Measurements from ENCODE around the gene NT5C2. TPM values are rescaled to one million over a fixed set of nuclear protein-coding genes. Genes with fewer than 3 reads are reported as not detected.
"Not testable (repeated sequence)": the region's sequence is repeated elsewhere in the genome, so short reads cannot be mapped to it uniquely, and the experiment has no call there.

The NT5C2 gene
- total RNA-seq, 1 donor from 2014 or later = 87.4 TPM

DNA sequence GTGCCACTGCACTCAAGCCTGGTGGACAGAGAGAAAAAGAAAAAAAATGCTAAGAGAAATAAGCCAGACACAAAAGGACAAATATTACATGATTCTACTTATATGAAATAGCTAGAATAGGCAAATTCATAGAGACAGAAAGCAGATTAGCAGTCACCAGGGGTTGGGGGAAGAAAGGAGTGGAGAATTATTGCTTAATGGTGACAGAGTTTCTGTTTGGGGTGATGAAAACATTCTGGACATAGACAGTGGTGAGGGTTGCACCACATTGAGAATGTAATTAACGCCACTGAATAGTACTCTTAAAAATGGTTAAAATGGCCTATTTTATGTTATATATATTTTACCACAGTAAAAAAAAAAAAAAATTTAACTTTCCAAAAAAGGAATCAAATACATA, 6.4 kb upstream of the NT5C2 start:
- ATAC-seq = no peak

DNA sequence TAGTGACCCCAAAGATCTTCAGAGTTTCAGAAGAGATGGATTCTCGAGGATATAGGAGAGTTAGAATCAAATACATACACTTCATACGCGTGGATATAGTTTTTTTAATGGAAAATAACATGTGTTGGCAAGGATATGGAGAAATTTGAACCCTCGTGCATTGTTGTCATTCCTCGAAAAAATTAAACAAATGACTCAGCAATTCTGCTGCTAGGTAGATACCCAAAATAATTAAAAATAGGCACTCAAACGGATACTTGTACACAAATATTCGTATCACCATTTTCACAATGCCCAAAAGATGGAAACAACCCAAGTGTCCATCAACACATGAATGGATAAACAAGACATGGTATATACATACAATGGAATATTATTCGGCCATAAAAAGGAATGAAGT, 5.6 kb upstream of the NT5C2 start:
- no peak for ATAC-seq

DNA sequence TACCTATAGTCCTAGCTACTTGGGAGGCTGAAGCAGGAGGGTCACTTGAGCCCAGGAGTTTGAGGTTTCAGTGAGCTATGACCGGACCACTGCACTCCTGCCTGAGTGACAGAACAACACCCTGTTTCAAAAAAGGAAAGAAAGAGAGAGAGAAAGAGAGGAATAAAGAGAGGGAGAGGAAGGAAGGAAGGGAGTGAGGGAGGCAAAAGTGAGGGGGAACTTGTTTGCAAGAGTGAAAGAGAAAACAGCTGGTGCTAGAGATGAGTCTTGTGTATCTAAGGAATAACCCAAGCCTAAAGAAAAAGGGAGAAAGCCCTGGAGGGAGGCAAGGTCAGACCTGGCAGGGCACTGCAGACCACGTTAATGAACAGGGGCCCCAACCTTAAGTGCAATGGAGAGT, 4.8 kb upstream of the NT5C2 start:
- no peak for ATAC-seq

DNA sequence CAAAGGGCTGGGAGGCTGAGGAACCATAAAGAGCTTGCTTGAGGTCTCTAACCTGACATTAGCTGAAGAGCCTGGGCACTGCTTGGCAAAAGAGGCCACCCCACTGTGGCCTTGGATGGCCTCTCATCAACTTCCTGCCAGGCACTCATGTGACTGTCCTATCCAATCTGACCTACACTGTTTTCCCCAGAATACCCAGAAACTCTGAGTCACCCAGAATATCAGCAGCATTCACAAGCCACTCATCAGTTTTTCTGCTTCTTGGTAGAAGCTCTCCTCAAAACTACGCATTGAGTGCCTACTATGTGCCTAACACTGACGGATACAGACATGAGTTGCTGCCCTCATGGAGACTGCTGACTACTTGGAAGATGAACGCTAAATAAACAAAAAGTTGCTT, 4.1 kb upstream of the NT5C2 start:
- ATAC-seq = peak; percentile 53

DNA sequence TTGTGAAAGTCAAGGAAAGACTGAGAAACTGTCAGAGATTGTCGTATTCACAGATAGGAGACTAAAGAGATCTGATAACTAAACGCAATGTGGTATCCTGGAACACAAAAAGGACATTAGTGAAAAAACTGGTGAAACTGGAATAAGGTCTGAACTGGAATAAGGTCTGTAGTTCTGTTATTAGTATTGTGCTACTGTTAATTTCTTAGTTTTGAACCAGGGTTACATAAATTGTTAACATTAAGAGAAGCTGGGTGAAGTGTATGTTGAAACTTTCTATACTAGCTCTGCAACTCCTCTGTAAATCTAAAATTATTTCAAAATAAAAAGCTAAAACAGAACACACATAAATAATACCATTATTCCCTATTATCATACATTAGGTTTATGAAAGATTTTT, 3.4 kb upstream of the NT5C2 start:
- ATAC-seq = no peak

DNA sequence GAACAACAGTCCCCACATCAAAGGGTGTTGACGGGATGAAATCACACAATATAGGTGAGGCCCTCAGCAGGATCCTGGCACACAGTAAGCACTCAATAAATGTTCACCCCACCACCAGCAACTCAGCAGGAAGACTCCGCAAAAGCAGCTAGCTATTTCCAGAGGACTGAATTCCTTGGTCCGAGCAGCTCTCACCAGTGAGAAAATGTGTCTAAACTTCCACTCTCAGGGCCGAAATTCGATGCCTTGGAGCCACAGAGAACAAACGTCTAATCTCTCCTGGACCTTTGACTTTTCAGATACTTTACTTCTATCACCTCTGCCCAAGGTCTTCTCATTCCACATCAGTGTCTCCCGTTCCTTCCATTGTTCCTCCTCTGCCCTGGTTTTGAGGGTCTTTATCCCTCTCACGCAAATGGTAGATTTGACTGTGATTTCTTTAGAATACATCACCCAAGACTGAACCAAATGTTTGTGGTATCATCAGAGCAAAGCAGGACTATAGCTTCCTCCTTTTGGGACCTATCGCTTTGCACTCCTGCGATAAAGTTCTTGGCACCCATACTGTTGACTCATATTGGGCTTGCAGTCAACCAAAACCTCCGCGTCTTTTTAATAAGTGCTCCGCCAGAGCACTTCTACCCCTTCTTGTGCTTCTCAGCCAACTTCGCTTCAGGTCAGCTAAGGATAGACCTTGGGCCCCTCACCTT, 903 bp upstream of the NT5C2 start:
- ATAC-seq = peak; percentile 65

DNA sequence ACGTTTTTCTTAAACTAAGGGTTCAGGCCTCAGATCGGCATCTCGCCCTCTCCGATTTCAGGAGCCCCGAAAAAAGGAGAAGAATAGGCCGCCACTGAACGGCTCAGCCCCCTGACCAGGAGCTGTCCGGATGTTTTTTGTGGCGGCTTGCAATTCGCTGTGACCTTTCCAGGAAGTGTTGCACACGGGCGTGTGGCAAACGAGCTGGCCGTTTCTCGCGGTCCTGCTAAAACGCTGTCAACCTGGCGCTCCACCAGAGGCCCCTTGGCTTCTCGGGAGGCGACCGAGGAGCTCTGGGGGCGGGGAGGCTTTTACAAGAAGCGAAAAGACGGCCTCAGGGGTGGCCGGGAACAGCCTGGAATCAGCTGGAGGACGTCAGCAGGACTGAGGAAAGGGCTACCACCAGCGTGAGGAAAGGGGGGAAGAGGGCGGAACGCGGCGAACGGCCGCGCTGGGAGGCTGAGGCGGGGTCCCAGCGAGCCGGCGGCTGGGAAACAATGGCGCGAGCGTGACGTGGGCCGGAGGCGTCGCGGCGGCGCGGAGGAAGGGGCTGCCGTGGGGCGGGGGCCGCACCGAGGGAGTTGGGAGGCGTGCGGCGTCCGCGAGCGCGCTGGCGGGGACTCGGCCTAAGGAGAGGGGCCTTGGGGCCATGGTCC, 493 bp downstream of the NT5C2 start:
- peak; percentile 49 for ATAC-seq

DNA sequence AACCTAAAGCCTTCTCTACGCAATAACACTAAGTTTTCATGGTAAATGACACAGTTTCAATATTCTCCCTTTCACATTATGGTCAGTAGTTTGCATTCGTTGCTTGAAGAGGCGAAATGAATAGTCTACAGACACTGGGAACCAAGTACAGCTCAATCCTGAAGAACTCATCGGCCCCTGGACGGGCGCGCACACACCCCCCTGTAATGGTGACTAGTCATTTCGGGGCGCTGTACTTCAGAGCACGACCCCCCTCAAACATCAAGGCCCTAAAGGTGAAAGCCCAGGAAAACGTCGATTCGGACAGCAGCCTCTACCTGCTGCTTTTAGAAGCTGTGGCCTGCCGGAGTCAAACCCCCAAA, 1.0 kb downstream of the NT5C2 start:
- ATAC-seq = no peak

DNA sequence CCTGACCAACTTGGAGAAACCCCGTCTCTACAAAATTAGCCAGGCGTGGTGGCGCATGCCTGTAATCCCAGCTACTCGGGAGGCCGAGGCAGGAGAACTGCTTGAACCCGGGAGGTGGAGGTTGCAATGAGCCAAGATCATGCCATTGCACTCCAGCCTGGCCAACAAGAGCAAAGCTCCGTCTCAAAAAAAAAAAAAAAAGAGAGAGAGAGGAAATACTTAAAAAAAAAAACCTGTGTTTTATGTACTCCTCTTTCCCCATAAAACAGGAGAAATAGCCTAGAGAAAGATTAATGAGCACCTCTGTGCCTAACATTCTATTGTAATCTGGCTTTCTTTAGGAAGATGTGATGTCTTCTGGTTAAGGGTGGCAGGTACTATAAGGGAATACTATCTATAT, 1.9 kb downstream of the NT5C2 start:
- ATAC-seq = not testable (repeated sequence)

DNA sequence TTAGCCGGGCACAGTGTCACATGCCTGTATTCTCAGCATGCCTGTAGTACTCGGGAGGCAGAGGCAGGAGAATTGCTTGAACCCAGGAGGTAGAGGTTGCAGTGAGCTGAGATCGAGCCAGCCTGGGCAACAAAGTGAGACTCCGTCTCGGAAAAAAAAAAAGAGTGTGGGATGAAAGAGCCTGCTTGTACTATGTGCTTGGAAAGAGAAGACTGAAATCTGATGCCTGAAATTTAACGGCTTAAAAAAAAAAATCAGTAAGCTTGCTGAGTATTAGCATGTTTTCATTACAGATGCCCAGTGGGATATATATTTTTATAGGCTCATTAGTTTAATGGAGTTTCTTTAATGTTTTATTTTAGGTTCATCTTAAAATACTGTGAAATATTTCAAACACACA, 4.2 kb downstream of the NT5C2 start:
- no peak for ATAC-seq

DNA sequence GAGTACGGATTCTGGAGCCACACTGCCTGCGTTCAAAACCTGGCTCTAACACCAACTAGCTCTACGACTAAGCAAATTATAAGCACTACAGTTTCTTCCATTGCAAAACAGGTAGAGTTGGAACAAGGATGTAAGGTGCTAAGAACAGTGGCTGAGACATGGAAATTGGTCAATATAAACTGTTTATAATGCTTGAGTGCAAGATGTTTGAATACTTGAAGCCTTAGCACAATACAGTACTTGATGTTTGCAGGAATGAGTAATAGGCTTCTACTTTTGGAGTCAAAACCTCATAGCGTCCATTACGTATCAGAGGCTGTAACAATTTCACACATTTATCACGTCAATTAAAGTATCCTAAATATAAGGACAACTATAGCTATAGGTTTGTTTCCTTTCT, 6.9 kb downstream of the NT5C2 start:
- ATAC-seq = peak; percentile 62

DNA sequence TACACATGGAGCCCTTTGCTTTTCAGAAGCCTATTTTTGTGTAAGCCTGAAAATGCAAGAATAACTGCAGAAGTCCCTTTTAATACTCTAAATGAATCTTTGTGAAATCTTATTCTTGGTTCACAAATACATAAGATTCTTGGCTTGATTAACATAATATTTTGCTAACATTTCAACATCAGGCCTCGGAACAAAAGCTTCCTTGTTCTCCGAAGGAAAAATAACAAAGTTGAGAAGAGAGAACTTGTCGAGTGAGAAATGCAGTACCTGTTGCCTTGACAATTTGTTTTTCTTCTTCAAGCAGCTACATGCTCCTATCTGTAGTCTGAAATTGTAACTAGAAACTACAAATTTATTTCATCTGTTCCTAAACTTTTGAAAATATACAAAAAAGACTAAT, 8.5 kb downstream of the NT5C2 start:
- ATAC-seq = peak; percentile 59

DNA sequence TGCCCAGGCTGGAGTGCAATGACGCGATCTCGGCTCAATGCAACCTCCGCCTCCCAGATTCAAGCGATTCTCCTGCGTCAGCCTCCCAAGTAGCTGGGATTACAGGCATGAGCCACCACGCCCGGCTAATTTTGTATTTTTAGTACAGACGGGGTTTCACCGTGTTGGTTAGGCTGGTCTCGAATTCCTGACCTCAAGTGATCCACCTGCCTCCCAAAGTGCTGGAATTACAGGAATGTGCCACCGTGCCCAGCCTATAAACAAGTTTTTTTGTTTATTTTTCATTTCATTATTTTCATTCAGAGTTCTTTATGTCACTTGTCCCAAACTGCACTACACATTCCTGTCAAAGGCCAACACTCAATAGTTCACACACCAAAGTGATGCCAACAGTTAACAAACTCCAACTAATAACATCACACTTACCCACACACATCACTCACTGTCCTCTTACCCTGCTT, 9.1 kb downstream of the NT5C2 start:
- peak; percentile 34 for ATAC-seq

DNA sequence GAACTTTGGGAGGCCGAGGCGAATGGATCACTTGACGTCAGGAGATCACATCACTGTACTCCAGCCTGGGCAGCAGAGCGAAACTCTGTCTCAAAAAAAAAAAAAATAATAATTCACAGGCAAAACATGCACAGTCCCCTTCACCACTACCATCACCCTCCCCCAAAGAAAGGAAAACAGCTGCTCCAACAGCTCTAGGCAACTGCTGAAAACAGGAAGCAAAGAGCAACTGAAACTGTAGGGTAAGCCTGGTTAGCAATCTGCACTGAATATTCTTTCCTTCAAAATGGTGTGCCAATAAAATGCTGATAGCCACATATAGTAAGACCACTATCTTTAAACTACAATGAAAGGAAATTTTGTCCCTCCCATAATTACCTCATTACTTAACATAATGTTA, 11.8 kb downstream of the NT5C2 start:
- no peak for ATAC-seq

DNA sequence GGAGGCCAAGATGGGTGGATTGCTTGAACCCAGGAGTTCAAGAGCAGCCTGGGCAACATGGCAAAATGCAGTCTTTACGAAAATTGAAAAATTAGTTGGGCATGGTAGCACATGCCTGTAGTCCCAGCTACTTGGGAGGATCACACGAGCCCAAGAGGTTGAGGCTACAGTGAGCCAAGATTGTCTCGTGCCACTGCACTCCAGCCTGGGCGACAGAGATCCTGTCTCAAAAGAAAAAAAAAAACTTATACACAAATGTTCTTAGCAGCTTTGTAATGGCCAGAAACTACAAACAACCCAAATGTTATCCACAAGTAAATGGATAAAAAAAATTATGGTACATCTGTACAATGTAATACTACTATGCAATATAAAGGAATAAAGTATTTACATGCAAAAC, 12.6 kb downstream of the NT5C2 start:
- no peak for ATAC-seq

DNA sequence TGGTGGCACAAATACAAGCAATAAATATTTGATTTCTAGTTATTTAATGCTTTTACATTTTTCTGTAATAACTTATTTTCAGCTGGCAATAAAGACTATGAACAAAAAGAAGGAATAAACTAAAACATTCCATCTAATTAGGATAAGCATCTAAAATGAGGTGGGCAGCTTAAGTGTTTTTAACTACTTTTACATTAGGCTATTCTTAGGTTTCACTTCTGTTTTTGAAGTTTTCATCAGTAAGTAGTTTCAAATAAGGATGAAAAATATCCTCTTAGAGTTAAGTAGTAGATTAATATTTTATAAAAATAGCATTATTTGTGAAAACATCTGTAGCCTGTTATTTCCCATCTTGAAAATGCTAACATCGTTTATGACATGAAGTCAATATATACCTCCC, 15.9 kb downstream of the NT5C2 start:
- ATAC-seq = no peak

DNA sequence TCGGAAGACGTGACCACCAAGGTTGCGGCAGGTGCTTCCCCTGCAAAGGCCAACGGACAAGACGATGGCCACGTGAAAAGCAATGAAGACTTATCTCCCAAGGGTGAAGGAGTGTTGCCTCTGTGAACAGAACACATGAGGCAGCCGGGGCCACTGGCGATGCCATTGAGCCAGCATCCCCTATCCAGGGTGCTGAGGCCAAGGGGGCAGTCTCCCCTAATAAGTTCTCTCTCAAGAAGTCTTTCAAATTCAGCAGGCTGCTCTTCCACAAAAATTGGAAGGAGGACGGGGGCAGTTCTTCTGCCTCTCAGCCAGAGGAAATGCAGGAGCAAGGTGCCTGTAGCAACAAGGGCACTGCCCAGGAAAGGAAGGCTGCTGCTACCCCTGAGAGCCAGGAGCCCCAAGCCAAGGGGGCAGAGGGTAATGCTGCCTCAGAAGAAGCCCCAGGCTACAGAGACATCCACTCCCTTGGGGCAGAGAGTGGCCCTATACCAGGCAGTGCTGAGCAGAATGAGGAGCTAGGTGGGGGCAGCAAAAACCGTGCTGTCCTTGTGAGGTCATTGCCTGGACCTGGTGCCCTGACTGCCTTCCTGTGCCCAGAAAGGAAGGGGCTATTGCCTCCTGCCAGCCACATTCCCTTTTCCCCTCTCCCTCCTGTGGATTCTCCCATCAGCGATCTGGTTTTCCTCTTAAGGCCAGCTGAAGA, 17.3 kb downstream of the NT5C2 start:
- ATAC-seq = peak; percentile 30

DNA sequence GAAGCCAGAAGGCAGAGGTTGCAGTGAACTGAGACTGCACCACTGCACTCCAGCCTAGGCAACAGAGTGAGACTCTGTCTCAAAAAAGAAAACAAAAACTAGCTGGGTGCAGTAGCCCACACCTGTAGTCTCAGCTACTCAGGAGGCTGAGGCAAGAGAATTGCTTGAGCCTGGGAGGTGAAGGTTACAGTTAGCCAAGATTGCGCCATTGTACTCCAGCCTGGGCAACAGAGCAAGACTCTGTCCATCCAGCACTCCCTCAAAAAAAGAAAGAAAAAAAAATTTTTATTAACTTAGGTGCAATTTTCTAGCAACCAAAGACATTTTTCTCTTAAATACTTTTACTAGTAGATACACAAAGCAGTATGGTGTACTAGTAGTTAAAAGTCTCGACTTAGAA, 18.7 kb downstream of the NT5C2 start:
- not testable (repeated sequence) for ATAC-seq

DNA sequence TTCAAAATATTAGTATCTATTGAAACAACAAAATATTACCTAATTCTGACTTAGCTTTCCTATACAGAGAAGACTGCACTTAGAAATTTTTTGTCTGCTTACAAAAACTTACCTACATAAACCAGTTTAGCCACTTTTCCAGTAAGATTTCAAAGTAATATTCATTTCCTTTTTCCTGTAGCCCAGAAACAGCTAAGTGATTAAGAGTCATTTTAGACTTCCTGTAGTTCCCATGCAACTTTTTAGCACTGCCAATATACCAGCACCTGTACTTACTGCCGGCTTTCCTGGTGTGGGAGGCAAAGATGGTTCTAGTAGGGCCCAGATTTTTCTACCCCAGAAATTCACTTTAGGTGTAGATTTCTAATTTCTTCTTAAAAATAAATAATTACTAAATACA, 21.8 kb downstream of the NT5C2 start:
- ATAC-seq = peak; percentile 74

DNA sequence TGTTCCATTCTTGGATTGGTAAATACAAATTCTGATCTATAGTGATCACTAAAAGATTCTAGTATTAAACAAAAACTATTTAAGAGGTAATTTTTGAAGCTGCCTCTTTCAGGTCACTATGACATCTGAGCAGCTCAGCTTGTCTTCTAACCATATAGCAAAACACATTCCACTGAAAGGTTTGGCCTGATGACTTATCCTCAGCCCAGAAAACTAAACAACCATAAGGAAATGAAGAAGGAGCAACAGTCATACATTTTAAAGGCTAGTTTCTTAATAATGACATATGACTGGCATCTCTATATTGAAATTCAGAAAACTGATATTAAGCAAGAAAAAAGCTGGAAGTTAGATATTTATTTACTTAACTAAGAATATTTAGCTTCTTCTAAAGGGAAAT, 24.6 kb downstream of the NT5C2 start:
- ATAC-seq = peak; percentile 78

DNA sequence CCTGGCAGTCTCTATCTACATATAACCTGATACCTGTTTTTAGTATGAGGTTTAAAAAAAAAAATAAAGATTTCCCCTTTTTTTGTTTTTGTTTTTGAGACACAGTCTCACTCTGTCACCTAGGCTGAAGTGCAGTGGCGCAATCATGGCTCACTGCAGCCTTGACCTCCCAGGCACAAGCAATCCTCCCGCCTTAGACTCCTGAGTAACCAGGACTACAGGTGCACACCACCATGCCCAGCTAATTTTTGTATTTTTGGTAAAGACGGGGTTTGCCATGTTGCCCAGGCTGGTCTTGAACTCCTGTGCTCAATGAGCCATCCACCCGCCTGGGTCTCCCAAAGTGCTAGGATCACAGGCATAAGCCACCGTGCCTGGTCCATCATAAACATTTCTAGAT, 25.5 kb downstream of the NT5C2 start:
- ATAC-seq = not testable (repeated sequence)

DNA sequence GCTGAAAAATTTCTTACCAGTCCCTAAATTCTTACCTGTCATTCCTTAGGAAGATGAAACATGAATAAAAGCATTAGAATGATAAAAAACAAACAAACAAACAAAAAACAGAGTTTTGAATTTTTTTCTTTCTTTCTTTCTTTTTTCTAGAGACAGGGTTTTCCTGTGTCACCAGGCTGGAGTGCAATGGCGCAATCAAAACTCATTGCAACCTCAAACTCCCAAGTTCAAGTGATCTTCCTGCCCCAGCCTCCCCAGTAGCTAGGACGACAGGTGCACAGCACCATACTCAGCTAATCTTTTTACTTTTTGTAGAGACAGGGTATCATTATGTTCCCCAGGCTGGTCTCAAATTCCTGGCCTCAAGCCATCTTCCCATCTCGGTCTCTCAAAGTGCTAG, 26.5 kb downstream of the NT5C2 start:
- ATAC-seq = no peak

DNA sequence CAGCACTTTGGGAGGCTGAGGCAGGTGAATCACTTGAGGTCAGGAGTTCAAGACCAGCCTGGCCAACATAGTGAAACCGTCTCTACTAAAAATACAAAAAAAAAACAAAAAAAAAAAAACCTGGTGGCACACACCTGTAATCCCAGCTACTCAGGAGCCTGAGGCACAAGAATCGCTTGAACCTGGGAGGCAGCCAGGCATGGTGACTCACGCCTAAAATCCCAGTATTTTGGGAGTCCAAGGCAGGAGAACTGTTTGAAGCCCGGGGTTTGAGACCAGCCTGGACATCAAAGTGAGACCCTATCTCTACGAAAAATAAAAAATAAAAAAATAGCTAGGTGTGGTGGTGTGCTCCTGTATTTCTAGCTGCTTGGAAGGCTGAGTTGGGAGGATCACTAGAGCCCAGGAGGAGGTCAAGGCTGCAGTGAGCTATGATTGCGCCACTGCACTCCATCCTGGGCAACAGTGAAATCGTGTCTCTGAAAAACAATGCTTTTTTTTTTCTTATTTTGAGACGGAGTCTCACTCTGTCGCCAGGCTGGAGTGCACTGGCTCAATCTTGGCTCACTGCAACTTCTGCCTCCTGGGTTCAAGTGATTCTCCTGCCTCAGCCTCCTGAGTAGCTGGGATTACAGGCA, 29.2 kb downstream of the NT5C2 start:
- ATAC-seq = not testable (repeated sequence)

Data from esophagus mucosa (tissue), 1 donor.